IPS-NIHi11 (cell line): Measurements from ENCODE around the gene CACNB4.

Experiments used
- DNase-seq: peaks from one replicate; pipeline ENCODE4 v3.0.0; 2012; ENCODE audit warnings: mixed read lengths, low spot score

CACNB4 gene

DNA sequence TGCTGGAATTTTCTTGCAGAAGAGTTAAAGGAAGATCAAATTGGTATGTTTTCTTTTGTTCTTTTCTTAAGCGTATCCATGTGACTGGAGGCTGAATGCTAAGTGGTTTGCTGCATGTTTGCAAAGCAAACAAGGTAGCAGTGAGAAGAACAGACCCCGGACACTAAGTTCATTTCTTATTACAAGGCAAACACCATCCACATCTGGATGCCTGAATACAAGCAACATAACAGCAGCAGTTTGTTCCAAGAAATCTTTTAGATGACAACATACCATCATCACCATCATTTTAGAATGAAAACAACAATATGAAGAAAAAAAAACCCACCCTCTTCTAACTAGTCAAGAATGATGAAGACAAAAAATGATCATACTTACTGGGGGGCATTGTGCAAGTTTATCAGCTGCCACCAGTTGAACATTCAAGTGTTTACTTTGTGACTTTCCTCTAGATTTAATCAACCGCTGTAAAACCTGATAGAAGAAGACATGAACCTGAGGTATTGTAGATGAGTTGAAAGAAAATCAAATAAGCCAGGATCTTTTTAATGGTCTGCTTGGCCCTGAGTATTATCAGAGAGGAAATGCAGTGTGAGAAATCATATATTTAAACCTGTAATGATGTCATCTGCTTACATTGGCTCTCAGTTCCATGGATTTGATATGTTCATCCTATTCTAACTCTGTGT lies 245.6 kb downstream of the CACNB4 start:
- no peak for DNase-seq

DNA sequence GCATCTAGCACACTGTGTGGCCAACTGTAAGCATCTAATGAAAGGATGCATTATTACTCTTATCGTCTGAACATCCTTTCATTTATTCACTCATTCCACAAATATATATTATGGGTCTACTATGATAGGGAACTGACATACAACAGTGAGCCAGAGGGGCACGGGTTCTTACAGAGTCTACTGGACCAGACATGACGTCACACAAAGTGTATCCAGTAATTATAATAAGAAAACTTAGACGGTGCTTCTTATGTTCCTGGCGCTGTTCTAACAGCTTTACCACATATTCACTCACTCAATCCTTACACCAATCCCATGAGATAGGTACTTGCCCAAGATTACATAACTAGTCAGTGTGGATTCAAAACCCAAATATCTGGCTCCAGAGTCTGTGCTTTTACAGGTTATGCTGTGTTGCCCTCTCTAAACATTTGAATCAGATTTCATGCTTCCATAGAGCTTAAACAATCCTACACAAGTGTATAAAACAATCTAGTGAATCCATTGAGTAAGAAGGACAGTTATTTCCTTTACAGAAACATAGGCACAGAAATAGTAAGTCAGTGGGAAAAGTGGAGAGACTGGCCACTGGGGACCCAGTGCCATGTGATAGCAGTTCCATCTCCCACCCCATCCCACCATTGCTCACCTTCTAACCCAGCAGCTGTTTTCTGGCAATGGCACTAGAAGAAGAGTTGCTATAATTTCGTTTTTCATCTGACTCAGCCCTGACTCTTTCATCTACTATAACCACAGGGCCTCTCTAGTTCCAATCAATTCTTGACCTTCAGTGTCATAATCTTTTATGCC lies 246.4 kb downstream of the CACNB4 start:
- no peak for DNase-seq

DNA sequence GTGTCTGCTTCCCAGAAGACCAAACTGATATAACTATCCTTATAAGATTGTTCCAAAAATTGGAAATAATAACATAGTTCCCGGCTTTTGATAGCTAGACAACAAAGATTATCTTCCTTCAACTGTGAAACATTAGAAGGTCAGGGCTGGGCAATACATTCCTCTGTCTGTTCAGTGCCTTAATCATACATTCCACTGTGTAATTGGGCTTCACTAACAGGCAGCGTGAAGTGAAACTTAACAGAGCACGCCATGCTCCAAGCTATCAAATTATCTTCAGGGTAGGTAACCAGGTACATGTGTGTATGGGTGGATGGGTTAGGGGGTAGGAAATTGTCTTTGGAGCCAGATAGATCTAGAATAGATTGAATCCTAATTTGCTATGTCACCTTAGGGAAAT lies 247.1 kb downstream of the CACNB4 start:
- no peak for DNase-seq

DNA sequence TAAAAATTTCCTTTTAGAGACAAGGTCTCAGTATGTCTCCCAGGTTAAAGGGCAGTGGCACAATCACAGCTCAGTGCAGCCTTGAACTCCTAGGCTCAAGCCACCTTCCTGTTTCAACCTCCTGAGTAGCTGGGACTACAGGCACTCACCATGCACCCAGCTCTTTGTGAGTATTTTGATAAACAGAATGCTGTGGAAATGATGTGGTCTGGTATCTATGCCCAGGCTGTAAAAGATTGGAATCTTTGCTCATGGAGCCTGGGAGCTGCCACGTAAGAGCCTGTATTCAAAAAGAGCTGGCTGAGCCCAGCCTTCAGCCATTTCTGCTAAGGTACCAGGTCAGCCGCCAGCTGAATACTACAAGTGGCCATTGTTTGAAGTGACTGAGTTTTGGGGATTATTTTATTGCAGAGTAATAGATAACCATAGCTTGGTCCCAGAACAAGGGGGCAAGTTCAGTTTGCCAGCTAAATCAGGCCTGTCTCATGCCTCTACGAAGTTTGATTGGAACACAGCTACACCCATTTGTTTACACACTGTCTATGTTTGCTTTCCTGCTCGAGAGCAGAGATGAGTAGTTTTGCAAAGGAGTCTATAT lies 249.3 kb downstream of the CACNB4 start:
- no peak for DNase-seq

DNA sequence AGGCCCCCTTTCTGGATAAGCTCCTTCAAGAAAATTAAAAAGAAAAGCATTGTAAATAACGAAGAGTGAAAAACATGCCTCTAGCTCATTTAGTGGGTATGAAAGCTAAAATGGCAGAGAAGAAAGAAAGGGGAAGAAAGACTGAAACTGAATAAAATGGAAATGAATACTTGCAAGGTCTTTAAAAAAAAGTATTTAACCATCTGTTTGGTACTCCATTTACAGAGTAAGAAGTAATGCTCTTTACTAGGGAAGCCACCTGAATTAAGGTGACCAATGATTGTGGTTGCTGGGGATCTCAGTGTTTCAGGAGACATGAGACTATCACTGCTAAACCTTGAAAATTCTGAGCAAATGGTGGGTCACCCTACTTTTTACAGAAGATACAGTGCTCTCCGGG lies 253.0 kb downstream of the CACNB4 start:
- DNase-seq, result no peak

DNA sequence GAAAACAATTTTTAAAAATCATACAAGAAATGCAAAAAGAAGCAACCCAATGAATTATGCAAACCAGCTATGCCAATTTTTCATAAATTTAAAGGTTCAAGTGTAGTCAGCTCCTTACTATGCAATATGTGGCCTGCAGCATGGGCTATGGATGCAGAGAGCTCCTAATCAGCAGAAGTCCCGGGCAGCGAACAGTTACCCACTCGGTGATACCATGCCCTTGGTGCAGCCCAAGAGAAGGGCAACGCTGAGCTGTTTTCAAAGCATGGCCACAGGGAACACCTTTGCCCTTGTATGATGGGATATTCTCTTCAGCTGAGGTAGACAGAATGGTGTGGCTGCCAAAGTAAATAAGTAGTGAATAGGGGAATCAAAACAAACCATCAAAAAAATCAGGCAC lies 253.4 kb downstream of the CACNB4 start:
- no peak for DNase-seq

DNA sequence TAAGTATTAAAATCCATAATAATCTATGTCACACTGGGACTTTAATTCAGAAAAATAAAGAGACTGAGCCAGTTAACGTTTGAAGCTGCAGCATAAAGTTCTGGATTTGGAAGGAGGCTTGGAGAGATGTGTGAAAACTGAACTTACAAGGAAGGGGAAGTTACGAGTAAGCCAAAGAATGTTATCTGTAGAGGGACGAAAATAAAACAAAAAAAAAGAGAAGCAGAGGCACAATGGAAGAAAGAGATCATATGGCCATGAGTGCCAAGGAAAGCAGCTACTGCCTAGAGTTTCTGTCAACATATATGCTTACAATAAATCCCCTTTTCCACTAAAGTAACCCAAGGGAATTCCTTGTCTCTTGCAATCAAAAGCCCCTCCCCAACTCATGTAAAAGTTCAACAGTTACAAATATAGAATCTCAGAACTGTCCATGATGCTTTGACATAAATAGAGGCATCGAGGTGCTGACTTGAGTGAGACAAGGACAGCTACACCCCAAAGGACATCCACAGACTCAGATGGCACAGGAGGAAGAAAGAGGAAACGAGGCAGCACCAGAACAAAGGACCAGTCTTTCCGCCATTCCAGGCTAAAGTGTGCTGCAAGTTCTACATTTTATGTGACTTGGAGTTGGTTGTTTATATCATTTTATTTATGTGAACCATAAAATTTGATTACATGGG lies 254.5 kb downstream of the CACNB4 start:
- DNase-seq, result no peak

DNA sequence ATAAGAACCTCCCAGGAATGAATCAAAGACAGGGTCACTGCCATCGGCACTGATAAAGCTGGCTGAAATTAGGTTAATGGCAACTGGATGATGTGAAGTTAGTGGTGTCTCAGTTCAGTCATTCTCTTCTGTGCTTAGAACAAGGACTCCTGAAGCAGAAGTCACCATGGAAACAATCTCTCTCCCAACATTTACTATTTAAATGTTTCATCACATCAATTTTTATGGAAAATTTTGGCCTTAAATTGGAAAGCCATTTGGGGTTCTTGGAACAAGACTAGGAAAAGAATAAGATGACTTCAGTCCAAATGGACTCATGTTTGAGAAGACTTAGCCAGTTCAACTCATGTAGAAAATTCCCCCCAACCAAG lies 255.2 kb downstream of the CACNB4 start:
- no peak for DNase-seq

DNA sequence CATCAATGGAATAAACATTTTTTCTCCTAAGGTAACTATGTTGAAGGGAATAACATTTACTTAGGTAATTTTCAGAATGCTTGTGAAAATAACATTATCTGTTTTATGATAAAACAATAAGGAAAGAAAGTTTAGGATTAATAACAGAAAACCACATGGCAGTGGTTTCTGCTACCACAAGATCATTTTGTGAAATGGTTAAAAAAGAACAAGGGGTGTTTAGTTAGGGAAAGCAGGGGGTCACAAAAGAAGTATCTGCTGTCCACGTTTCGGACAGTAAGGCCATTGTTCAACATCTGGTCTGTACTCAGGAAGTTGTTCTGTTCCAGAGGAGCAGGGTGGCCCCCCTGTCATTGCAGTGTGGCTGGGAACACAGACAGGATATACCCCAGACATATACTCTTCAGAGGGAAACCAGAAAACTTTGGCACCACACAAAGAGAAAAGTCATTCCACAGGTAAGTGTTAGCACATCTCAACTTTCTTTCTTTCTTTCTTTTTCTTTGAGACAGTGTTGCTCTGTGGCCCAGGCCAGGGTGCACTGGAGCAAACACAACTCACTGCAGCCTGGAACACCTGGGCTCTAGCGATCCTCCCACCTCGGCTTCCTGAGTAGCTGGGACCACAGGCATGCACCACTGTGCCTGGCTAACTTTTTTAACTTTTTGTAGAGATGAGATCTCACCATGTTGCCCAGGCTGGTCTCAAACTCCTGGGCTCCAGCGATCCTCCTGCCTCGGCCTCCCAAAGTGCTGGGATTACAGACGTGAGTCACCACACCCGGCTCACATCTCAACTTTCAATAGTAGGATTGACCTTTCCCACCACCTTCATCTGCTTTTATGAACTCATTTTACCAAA lies 255.8 kb downstream of the CACNB4 start:
- no peak for DNase-seq

DNA sequence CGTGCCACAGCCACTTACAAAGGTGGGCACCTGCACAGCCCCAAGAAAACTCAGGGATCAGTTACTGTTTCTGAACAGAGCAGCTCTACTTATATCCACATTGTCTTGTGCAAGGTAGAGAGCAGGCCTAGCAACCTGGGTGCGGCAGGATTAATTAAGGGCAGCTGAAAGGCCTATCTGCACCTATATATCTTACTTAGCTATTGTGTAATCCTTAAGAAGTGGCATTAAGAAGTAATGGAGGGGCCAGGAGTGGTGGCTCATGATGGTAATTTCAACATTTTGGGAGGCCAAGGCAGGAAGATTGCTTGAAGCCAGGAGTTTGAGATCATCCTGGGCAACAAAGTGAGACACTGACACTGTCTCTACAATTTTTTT lies 257.8 kb downstream of the CACNB4 start:
- no peak for DNase-seq

DNA sequence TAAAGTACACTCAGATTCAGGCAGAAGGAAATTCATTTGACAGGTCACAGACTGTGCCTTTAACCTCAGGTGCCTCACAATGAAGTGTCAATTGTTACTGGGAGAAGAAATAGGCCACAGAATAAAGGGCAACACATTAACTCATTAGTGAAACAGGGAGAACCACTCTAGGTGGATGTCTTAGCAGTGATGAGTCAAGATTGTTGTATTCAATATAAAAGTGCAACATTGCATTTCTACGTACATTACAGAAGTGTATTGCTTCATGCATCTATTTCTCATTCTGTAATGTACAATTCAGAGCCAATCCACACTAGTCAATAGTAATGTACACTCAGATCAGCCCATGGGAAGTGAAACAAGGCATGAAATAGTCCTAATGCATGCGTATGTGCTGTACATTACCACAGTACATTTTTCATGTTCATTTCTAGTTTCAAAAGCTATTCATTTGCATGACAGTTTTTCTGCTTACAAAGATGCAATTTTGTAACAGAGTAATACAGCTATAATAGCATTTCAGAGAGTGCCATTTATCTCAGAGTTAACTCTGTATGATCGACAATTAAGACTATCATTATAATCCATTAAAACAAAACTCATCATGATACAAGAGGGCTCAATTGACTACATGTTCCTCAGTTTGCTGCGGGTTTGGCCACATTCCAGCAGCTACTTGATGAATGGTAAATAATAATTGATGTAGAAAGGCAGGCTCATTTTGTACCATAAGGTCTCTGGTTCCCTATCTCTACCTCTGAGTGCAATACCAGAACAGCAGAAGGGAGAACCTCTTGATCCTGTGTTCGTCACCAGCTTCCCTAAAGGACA lies 258.4 kb downstream of the CACNB4 start:
- no peak for DNase-seq

DNA sequence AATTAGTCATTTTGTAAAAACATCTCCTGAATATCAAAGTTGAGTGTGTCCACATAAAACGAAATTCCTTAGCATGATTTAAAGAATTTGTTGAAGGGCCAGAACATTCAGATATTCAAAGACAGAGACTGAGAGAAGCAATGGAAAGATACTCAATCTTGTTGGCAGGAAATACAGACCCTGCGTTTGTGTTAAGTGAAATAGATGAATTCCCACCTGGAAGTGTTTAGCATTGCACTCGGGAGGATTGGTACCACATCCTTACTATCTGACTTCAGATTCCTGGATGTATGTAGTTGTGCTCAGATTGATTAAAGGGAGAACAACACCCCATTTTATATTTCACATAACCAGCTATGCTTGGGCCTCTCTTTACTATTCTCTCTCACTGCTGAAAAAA lies 260.9 kb downstream of the CACNB4 start:
- no peak for DNase-seq

DNA sequence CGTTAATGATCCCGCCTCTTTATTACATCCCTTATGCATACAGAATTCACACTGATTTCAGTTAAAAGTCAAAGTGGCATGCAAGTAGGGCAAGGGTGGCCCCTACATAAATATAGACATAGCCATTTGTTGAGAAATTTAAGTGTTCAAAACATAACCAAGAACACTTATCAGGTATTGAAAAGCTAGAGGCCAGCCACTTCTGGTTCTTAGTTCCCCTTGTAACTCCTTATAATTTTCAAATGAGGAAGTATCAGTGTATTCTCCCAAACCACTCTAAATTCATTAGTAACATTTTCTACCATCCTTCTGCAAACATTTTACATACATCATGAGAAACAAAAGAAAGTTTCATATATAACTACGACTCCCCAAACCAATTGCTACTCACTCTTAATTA lies 264.9 kb downstream of the CACNB4 start:
- no peak for DNase-seq

DNA sequence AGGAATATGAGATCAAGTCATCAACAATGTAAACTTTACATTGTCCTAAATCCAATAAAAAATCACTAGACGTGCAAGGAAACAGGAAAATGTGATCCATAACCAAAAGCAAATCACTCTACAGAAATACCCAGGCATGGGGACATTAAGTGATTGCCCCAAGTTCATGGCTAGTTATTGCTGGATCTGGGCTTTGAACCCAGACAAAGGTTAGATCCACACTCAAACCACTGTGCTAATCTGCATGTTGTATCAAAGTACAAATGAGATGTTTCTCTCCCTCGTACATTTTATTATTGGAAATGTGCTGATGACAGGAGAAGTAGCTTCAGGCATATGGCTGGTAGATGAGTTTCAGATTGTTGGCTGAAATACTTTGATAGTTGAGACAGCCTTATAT lies 267.9 kb downstream of the CACNB4 start:
- DNase-seq, result no peak

DNA sequence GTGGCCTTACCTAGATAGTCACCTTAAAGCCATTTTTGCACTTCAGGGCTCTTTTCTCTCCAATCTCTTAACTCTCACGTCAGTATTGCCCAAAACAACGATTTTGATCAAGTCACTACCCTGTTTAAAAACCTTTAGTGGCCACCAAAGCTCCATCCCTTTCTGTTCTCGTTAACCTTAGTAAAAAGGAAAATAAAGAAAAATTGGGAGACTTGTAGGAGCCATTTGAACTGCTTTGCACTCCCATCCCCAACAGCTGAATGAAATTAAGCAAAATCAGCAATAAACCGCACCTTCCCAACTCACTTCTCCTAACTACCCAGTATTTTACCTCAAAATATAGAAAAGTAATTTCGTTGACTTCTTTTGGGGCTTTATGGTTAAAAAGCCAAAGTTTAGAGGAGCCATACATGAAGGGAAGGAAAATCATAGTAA lies 269.9 kb downstream of the CACNB4 start:
- no peak for DNase-seq

DNA sequence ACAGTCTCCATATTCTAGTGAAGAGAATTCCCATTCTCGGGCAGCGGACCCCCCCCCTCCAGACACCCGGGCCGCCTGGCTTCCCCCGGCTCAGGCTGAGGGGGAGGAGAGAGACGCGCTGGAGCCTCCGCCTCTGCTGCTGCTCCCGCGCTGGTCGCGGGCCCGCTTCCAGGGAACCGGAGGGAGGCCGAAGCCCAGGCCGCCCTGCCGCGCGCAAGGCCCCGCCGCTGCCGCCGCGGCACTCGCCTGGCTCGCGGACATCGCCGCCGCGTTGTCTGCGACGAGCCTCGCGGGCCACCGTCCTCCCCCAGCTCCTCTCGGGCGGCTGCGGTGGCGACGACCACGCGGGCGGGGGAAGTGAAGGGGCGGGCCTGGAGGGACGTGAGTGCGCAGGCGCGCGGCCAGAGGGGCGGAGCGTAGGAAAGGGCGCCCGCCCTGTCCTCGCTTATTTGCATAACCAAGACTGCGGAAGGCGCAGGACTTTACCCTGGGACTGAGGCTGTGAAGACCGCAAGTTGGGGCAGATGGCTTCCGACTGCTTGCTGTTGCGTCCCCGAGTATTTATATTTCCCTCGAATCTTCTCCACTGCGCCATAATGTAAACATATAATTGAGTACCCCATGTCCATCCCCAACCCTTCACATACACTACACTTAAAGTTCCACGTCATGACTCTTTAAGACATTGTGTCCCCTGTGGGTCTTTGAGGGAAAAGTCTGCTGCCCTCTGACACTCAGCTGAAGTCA lies 270.5 kb downstream of the CACNB4 start, which contains the start of gene ARL5A:
ARL5A (minus strand) TSS at position 279 of the 747 bp plus-strand sequence; CDS start at position 34, 245 bp downstream.
- DNase-seq, result peak; percentile 96

DNA sequence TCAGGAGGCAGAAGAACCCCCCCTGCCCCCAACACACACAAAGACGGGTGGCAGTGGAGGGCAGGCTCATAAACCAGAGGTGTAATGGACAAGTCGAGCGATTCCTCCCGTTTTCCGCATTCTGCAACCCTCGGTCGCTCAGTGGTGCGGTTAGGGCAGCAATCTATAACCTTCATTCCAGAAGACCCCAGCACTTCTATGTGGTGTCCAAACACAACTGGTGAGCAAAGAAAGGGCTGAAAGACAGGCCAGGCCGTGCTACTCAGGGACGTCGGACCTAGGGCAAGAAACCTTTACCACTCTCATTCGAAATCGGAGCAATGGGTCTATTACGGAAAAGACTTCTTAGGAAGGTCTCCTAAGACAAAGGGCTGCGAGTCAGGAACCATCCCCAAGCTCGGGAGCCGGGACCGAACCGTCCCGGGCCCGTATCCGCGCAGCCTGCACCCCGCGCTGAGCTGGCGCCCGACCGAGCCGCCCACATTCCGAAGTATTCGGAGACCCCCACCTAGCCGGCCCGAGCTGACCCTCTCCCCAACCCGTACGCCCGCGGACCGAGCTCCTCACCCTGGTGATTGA lies 271.2 kb downstream of the CACNB4 start:
- DNase-seq, result peak; percentile 13

DNA sequence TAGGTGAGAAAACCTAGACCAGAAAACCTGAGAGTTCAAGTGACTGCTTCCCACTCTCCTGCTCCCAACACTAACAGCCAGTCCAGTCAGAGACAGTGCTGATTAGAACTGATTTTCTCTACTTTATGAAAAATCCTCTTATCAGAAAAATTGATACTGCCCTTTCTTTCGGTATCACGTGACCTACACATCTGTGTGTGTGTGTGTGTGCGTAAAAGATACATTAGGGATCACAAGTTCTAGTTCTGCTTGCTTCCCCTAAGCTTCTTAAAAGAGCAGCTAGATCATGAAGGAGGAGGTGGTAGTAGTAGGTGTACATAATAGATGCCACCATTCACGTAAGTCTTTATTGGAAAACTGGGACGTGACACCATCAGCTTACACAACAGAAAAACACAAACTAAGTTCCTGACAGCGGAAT lies 272.1 kb downstream of the CACNB4 start:
- no peak for DNase-seq

DNA sequence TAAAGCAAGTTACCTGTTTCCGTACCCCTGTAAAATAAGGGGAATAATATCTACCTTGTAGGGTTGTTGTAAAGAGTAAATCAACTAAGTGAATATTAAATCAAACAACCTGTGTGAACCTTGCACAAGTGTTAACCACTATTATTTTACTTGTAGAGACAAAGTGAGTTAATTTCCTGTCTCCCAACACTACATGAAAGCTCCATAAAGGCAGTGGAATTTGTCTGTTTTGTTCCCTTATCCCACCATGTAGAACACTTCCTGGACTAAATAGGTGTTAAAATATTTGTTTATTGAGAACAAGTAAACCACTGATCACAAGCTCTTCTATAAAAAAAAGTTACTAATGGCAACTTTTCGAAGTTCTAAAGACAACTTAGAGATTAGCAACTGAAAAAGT lies 274.0 kb downstream of the CACNB4 start:
- DNase-seq, result no peak

DNA sequence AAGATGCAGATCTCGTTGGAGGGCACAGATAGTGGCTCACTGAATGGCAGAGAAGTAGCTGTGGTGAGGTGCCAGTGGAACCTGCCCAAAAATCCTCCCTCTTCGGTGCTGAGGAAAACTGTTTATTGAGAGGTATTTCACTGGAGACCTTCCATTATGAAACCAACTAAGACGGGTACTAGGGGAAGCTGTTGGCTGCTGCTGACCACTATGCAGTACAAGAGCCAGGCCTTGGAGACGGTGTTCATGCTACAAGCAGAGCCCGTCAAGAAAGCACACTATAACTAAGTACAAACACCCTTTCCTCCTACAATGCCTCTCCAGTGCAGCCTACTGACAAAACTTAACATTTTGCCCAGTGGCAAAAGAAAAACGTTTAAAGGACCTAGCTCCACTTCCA lies 275.2 kb downstream of the CACNB4 start:
- DNase-seq, result no peak
